Measurements from ENCODE around the gene PHF13.
"Not testable (repeated sequence)": the region's sequence is repeated elsewhere in the genome, so short reads cannot be mapped to it uniquely, and the experiment has no call there.

Gene PHF13

DNA sequence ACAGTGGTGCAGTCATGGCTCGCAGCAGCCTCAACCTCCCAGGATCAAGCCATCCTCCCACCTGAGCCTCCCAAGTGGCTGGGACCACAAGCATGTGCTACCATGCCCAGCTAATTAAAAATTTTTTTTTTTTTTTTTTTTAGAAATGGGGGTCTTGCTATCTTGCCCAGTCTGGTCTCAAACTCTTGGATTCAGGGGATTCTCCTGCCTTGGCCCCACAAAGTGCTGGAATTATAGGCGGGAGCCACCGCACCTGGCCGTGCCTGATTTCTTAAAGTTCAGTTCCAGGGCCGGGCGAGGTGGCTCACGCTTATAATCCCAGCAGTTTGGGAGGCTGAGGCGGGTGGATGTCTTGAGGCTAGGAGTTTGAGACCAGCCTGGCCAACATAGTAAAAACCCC, 17.5 kb downstream of the PHF13 start:
- DNase-seq (ENCODE audit: low spot score), result no peak

DNA sequence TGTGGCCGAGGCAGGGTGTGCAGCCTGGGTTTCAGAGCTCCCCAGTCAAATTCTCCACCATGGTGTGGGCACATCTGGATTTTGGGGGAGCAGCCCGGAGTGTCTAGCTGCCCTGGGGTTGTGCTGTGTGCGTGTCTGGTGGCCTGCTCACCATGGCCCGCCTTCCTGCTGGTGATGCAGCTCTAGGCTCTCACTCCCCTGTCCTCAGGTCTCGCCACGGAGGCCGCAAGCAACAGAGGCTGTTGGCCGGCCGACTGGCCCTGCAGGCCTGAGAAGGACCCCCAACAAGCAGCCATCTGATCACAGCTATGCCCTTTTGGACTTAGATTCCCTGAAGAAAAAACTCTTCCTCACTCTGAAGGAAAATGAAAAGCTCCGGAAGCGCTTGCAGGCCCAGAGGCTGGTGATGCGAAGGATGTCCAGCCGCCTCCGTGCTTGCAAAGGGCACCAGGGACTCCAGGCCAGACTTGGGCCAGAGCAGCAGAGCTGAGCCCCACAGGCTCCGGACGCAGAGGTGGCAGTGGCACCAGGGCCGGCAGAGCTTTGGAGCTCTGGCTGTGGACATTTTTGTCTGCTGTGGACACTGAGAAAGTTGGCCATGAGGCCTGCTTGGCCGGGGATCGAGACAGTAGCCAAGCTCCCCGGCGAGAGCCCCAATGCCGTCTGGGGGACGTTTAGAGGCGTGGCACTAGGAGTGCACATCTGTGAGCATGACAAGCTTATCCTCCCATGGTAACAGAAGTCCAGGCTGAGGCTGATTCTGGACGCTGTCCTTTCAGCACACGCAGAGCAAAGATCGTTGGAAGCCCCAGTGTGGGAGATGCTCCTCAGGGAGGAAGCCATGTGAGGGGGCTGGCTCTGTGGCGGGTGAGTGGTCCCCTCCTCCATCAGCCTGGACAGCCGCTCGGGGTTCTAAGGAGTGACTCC, 19.3 kb downstream of the PHF13 start:
- DNase-seq (ENCODE audit: low spot score), result no peak

DNA sequence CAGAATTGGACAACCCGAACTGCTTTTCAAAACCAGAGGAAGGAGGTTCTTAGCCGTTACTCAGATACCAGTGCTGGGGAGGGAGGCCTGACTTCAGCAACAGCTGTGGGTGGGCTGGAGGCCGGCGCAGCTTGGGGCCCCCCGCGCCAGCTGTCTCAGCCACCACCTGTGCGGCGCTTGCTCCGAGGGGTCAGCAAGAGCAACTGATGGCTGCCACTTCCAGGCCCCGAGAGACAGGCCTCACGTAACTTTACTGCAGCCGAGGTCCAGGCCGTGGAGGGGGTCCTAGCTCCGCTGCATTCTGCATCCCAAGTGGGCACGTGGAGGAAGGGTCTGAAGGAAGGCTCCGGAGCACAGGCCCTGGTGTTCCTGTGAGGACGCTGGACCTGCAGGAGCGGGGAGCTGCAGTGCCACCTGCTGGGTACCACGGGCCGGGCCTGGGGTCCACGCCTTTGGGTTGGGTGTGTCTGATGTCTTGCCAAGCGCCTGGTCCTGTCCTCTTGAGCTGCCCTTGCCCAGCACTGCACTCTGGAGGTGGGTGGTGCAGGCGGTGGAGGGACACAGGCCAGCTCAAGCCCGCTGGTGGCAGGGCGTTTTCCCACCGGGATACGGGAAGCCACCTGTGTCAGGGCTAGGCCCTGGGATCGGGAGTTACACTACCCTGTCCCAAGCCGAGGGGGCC, 21.0 kb downstream of the PHF13 start:
- DNase-seq (ENCODE audit: low spot score), result peak; percentile 33

- no peak for DNase-seq (ENCODE audit: low spot score)
Observed at GRCh38 chr1:6635161-6635909, 21.8 kb downstream of the PHF13 start.

- no peak for DNase-seq (ENCODE audit: low spot score)
Observed at GRCh38 chr1:6635910-6636760, 22.6 kb downstream of the PHF13 start.

GRCh38 chr1:6636778-6637177, 23.2 kb downstream of the PHF13 start:
- not testable (repeated sequence) for DNase-seq (ENCODE audit: low spot score)

DNA sequence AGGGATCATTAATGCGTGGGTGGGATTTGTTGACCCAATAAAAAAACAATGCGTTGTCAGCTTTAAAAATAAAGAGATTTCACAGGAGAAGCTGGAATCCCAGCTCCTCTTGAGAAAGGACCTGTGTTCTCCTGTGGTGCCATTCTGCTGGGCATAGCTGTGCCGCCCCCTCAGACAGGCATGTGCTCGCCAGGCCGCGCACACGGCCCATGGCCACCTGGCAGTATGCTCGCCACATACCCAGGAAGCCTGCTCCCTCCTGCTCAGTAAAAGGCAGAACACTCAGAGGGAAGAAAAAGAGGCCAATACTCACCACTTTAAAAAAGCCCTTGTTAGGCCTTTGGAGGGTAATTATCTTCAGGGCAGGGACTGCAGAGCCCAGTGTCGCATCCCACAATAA, 24.2 kb downstream of the PHF13 start:
- no peak for DNase-seq (ENCODE audit: low spot score)

GRCh38 chr1:6638226-6638625, 24.7 kb downstream of the PHF13 start:
- DNase-seq (ENCODE audit: low spot score), result no peak

DNA sequence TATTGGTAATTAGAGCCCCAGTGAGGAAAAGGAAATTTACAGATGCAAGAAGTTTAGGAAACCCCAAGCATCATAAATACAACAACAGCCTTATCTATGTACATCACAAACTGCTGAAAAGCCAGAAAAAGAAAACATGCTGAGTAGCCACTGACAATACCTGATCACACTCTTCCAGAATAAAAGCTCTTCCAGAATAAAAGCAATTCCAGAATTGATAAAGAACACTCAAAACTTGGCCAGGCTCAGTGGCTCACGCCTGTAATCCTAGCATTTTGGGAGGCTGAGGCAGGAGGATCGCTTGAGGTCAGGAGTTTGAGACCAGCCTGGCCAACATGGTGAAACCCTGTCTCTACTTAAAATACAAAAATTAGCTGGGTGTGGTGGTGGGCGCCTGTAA, 27.3 kb downstream of the PHF13 start:
- DNase-seq (ENCODE audit: low spot score), result not testable (repeated sequence)

GRCh38 chr1:6645018-6645417, 31.5 kb downstream of the PHF13 start:
- DNase-seq (ENCODE audit: low spot score), result no peak

DNA sequence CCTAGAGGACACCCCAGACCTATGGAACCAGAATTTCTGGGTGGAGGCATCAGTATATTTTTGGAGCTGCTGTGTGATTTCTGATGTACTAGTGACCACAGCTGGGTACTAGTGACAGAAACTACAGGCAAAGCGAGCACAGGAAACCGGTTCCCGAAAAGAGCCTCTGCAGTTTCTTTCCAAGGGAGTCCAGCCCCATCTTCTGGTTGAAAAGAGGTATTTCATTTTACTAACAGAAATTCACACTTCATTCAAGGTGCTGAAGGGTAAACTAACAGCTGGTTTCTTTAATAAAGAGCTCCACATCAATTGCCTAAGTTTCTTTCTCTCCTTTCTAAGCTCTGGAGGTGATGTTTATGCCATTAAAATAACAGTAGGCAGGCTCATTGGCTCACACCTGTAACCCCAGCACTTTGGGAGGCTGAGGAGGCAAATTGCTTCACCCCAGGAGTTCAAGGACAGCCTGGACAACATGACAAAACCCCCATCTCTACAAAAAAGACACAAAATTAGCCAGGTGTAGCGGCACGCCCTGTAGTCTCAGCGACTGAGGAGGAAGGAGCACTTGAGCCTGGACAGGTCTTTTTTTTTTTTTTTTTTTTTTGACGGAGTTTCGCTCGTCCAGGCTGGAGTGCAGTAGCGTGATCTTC, 33.1 kb downstream of the PHF13 start:
- peak; percentile 62 for DNase-seq (ENCODE audit: low spot score)

DNA sequence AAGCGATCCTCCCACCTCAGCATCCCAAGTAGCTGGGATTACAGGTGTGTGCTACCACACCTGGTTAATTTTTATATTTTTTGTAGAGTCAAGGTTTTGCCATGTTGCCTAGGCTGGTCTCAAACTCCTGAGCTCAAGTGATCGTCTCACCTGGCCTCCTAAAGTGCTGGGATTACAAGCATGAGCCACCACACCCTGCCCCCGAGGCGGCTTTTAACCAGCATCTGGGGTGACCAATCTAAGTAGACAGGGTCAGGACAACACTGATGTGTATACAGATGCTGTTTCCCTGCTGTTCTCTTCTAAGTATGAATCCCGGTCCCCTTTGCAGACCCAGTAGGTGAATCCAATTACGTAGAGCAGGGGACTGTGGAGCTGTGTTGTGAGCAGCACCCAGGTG, 35.0 kb downstream of the PHF13 start:
- DNase-seq (ENCODE audit: low spot score), result no peak

- DNase-seq (ENCODE audit: low spot score), result peak; percentile 7
Observed at GRCh38 chr1:6651909-6652308, 38.4 kb downstream of the PHF13 start.

DNA sequence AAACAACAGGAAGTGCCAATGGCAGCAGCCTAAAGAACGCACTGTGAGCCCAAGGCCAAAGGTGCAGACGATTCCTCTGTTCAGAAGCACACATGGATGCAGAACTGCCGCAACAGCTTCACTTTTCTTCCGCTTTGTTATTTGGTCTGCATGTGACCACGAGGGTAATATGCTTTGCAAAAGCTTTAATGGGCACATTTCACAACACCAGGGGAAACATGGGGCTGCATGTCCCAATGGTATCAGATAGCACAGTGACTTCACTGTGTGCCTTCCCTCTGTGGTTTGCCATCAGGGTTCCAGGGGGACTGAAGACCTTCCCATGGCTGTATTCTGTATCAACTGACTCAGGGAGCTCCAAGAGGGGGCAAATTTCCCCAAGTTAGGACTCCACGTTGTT, 39.5 kb downstream of the PHF13 start:
- no peak for DNase-seq (ENCODE audit: low spot score)

- peak; percentile 84 for DNase-seq (ENCODE audit: low spot score)
Observed at GRCh38 chr1:6653436-6654290, 40.1 kb downstream of the PHF13 start.

DNA sequence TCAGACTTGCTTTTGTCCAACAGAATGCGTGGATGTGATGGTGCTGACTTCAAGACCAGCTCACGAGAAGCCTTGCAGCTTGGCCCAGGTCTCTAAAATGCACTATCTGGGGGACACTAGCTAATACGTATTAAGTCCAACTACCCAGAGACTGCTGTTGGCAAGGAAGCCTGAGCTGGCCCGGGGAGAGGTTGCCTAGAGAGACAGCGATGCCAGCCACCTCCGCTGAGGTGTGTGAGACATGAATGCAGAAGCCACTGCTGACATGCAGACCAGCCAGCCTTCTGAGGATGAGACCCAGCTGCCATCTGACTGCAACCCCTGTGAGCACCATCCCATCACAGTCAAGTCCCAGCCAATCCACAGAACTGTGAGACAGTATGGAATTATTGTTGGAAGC, 43.6 kb downstream of the PHF13 start:
- DNase-seq (ENCODE audit: low spot score), result no peak

DNA sequence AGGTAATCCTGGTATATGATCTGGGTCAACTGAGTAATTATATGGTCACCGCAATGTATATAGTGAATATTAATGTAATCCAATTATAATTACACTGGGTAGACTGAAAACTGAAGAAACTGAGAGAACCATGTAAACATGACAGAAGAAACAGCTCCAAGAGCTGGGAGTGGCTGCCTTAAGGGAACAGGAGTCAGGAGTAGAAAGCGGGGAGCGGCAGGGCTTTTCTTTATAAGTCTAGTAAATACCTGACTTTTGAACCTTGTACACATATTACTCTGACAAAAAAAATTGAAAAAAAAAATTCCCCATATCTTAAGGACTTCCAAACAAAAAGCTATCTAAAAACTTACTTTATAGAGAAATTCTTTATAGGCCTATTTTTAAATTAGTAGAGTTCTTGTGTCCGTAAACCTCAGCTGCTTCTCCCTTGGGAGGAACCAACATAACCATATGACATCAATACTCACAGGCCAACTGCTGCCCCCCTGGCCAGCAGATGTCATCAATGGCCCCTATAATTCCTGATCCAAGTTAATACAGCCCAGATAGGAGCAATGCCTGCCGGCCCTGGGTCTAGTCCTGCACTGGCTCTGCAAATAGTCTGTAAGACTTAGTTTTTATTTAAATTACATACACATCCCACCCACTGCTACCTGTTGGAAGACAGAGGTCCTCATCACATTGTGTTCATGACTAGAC, 45.0 kb downstream of the PHF13 start:
- DNase-seq (ENCODE audit: low spot score), result no peak

DNA sequence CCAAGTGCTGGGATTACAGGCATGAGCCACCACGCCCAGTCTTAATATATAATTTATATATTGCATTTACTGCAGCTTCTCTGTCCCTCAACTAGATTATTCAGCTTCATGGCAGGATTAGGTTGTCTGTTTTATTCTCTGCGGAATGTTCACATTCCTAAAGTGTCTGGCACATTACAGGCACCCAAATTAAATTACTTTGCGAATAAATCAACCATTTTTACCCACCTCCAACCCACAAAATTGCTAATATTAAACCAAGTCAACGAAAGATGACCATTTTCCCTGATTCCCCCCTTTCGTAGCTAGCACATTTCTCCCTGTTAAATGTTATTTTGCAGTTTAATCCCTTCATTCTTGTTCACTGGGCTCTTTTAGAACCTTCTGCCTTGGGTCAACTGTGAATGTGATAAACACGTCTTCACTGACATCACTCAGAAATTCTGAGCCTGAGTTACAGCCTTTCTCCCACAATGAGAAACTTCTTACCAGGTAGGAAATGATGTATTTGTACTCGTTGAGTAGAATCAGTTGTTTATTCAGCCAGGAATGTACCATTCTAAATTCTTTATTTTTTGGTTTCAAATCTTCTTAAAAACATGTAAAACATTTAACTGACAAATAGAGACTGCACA, 47.0 kb downstream of the PHF13 start:
- DNase-seq (ENCODE audit: low spot score), result peak; percentile 63

GRCh38 chr1:6662468-6662867, 48.9 kb downstream of the PHF13 start:
- not testable (repeated sequence) for DNase-seq (ENCODE audit: low spot score)

All from kidney tubule cell (primary cell).